Body of pancreas (tissue), 4 donors: Measurements from ENCODE around the gene PKD1L1. TPM values are rescaled to one million over a fixed set of nuclear protein-coding genes. Genes with fewer than 3 reads are reported as not detected.
"Not testable (repeated sequence)": the region's sequence is repeated elsewhere in the genome, so short reads cannot be mapped to it uniquely, and the experiment has no call there.

Source experiments
- ATAC-seq: fragments of 150-250 bp; one replicate; pipeline ENCODE4 v1.9.1; 2016
- DNase-seq, 4 donors: peaks; one replicate each; pipeline ENCODE4 v3.0.0-alpha.2; 2019
- H3K27ac ChIP-seq, 4 donors: fragments of 200-600 bp; sonication (generic); 1 replicate in 3 of 4; 2 replicates in 1 of 4; pipeline versions ENCODE4 v1.5.1 to v1.6.1; 2016 to 2019; ENCODE audit warnings: mild to moderate bottlenecking in 1 of 4, mixed read lengths in 1 of 4, moderate library complexity in 1 of 4
- H3K27me3 ChIP-seq, 2 donors: fragments of 200-600 bp; sonication (generic); one replicate each; pipeline ENCODE4 v1.6.0; 2016; ENCODE audit warnings: mild to moderate bottlenecking in 1 of 2
- H3K36me3 ChIP-seq, 2 donors: fragments of 200-600 bp; sonication (generic); replicated peaks in 1 of 2; 2 replicates each; pipeline ENCODE4 v1.5.1; 2016; ENCODE audit warnings: low read depth in 2 of 2; ENCODE audit not compliant: insufficient read depth in 1 of 2
- H3K4me1 ChIP-seq: fragments of 200-600 bp; sonication (generic); one replicate; pipeline ENCODE4 v1.6.0; 2016
- H3K4me3 ChIP-seq, 2 donors: fragments of 200-600 bp; sonication (generic); 1 replicate in 1 of 2; 2 replicates in 1 of 2; pipeline ENCODE4 v1.5.1; 2016 to 2019
- H3K9me3 ChIP-seq, 3 donors: fragments of 200-600 bp; sonication (generic); 1 replicate in 2 of 3; 2 replicates in 1 of 3; pipeline ENCODE4 v1.5.1; 2016
- POLR2A ChIP-seq, 3 donors: fragments of 450-650 bp; IDR thresholded peaks; one replicate each; pipeline ENCODE4 v1.6.1; 2016; ENCODE audit warnings: antibody characterized with exemption in 3 of 3, mild to moderate bottlenecking in 2 of 3
- WGBS, 2 donors: methylation state at CpG; one replicate each; pipeline ENCODE4 v1.1.5; 2017; 5-methylcytosine and 5-hydroxymethylcytosine counted together
- intact Hi-C: fragments of 100-400 bp; cut with DNase I; formaldehyde crosslinking; loops from one replicate; pipeline ENCODE4 v1.15.1; 2023
- total RNA-seq, 2 donors: library from RNA; depleted of rRNA; stranded (reverse); fragments of >200 nt; gene quantifications; one replicate each; pipeline ENCODE4 v1.1.0, GENCODE V29; 2016
- TF ChIP-seq, protein P1 (sequence below), 7 experiments: fragments of 450-650 bp in 4 of 7; fragments of 200-600 bp in 3 of 7; sonication (generic) in 3 of 7; IDR thresholded peaks; one replicate each; pipeline ENCODE4 v1.5.1; 2016 to 2019; ENCODE audit warnings: antibody characterized with exemption in 7 of 7

Gene PKD1L1
- total RNA-seq, 2 donors from 2014 or later, result 0.26 to 4.0 TPM

GRCh38 chr7:47758546-47758945 is 189.7 kb downstream of the PKD1L1 start:
- H3K4me1 ChIP-seq, result peaks cover 3% of the 10 kb centered on the region
- no peaks in the 10 kb centered on the region for H3K9me3 ChIP-seq
- H3K4me3 ChIP-seq, result no peak overlapping the region
- no peak for TF ChIP-seq POLR2A (IDR thresholded peaks at IDR 0.05)
- TF ChIP-seq, protein P1, sequence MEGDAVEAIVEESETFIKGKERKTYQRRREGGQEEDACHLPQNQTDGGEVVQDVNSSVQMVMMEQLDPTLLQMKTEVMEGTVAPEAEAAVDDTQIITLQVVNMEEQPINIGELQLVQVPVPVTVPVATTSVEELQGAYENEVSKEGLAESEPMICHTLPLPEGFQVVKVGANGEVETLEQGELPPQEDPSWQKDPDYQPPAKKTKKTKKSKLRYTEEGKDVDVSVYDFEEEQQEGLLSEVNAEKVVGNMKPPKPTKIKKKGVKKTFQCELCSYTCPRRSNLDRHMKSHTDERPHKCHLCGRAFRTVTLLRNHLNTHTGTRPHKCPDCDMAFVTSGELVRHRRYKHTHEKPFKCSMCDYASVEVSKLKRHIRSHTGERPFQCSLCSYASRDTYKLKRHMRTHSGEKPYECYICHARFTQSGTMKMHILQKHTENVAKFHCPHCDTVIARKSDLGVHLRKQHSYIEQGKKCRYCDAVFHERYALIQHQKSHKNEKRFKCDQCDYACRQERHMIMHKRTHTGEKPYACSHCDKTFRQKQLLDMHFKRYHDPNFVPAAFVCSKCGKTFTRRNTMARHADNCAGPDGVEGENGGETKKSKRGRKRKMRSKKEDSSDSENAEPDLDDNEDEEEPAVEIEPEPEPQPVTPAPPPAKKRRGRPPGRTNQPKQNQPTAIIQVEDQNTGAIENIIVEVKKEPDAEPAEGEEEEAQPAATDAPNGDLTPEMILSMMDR (IDR thresholded peaks at IDR 0.05), result no peak
- no peaks in the 10 kb centered on the region for H3K36me3 ChIP-seq
- no peak for ATAC-seq
- WGBS, 2 donors, result 67 to 90% methylated on average over 2 of the region's 2 CpGs
- intact Hi-C loops, result no loop called here
- DNase-seq, result no peak
- no peaks in the 10 kb centered on the region for H3K27me3 ChIP-seq
- H3K27ac ChIP-seq, result no peak overlapping the region

DNA sequence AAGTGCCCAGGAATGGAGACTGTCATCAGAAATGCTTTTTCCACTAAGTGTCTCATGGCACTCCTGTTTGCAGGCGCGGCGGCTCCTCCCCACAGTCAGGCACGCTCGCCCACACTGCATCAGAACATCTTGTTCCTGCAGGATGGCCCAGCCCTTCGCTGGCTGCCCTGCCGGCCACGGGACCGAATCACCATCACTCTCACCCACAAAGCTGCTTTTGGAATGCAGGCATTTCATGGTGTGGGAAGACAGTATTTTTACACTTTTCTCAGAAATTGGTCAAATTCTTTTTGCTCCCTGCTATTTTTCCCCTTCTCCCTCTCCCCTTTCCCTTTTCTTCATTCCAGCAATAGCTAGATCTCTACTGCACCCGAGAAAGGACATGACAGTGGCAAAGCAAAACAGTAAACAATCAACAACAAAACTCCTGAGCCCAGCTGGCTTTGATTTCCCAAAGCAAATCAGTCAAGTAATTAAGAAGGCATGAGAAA is 190.3 kb downstream of the PKD1L1 start:
- DNase-seq (peak; percentile 16 to 43 (median 42)), ATAC-seq (peak; percentile 66)
- WGBS, 2 donors, result 75 to 77% methylated on average over 10 of the region's 10 CpGs
- no peak overlapping the region for H3K4me3 ChIP-seq
- no peaks in the 10 kb centered on the region for H3K9me3 ChIP-seq
- H3K4me1 ChIP-seq, result no peaks in the 10 kb centered on the region
- H3K27me3 ChIP-seq, result no peaks in the 10 kb centered on the region
- no peaks in the 10 kb centered on the region for H3K36me3 ChIP-seq
- intact Hi-C loops, result no loop called here
- TF ChIP-seq, protein P1 (IDR thresholded peaks at IDR 0.05), result no peak
- TF ChIP-seq POLR2A (IDR thresholded peaks at IDR 0.05), result no peak
- H3K27ac ChIP-seq, result no peak overlapping the region

- H3K4me3 ChIP-seq, result no peak overlapping the region
- ATAC-seq (no peak), DNase-seq (no peak)
- H3K36me3 ChIP-seq, result no peaks in the 10 kb centered on the region
- TF ChIP-seq, protein P1 (IDR thresholded peaks at IDR 0.05), result no peak
- no peak for TF ChIP-seq POLR2A (IDR thresholded peaks at IDR 0.05)
- intact Hi-C loops, result no loop called here
- no peaks in the 10 kb centered on the region for H3K4me1 ChIP-seq
- H3K9me3 ChIP-seq, result no peaks in the 10 kb centered on the region
- no peaks in the 10 kb centered on the region for H3K27me3 ChIP-seq
- WGBS, 2 donors, result 91 to 96% methylated on average over 4 of the region's 4 CpGs
- no peak overlapping the region for H3K27ac ChIP-seq
Observed at GRCh38 chr7:47756636-47757035, 191.6 kb downstream of the PKD1L1 start.

DNA sequence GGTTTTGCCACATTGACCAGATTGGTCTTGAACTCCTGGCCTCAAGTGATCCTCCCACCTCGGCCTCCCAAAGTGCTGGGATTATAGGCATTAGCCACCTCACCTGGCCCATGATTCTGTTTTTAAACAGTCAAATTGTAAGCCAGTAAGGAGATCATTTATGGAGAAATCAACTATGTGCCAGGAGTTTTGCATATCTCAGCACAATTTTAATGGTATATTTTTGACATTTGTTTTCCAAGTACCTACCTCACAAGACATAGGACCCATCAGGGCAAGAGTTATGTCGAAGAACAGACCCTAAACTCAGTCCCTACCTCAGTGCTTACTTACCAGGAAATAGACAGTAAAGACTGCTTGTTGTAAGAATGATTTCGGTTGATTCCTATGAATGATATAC is 193.0 kb downstream of the PKD1L1 start:
- 48 to 78% methylated on average over 3 of the region's 3 CpGs for WGBS, 2 donors
- H3K9me3 ChIP-seq, result no peaks in the 10 kb centered on the region
- DNase-seq (no peak), ATAC-seq (no peak)
- no peaks in the 10 kb centered on the region for H3K4me1 ChIP-seq
- H3K27me3 ChIP-seq, result no peaks in the 10 kb centered on the region
- no peak for TF ChIP-seq POLR2A (IDR thresholded peaks at IDR 0.05)
- TF ChIP-seq, protein P1 (IDR thresholded peaks at IDR 0.05), result no peak
- H3K27ac ChIP-seq, result no peak overlapping the region
- intact Hi-C loops, result no loop called here
- no peaks in the 10 kb centered on the region for H3K36me3 ChIP-seq
- H3K4me3 ChIP-seq, result no peak overlapping the region

DNA sequence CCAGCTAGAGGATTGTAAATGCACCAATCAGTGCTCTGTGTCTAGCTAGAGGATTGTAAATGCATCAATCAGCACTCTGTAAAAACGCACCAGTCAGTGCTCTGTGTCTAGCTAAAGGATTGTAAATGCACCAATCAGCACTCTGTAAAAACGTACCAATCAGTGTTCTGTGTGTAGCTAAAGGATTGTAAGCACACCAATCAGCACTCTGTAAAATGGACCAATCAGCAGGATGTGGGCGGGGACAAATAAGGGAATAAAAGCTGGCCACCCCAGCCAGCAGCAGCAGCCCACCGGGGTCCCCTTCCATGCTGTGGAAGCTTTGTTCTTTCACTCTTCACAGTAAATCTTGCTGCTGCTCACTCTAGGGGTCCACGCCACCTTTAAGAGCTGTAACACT is 196.5 kb downstream of the PKD1L1 start:
- ATAC-seq, intact Hi-C loops, DNase-seq, H3K9me3 ChIP-seq, H3K4me1 ChIP-seq, H3K27ac ChIP-seq, H3K36me3 ChIP-seq, H3K4me3 ChIP-seq, H3K27me3 ChIP-seq: not testable (repeated sequence)
- WGBS, 2 donors, result 66 to 89% methylated on average over 5 of the region's 5 CpGs
